HG03565 (cell line): ENCODE results near the gene MSI2.

ENCODE experiments used
- ATAC-seq: cut with Tn5 transposase; IDR thresholded peaks from one replicate; pipeline ENCODE4 v1.9.1; 2021; ENCODE audit warnings: mild to moderate bottlenecking, moderate library complexity; ENCODE audit not compliant: unreplicated experiment

The MSI2 gene

GRCh38 chr17:57559634-57560318, 303.5 kb downstream of the MSI2 start:
- no peak for ATAC-seq

- no peak for ATAC-seq
Observed at GRCh38 chr17:57560319-57560705, 304.0 kb downstream of the MSI2 start.

GRCh38 chr17:57561072-57561861, 304.9 kb downstream of the MSI2 start:
- ATAC-seq = no peak

GRCh38 chr17:57562184-57562698, 305.9 kb downstream of the MSI2 start:
- no peak for ATAC-seq

GRCh38 chr17:57563958-57564357, 307.6 kb downstream of the MSI2 start:
- no peak for ATAC-seq

GRCh38 chr17:57565176-57565575, 308.9 kb downstream of the MSI2 start:
- no peak for ATAC-seq

GRCh38 chr17:57566721-57567120, 310.4 kb downstream of the MSI2 start:
- no peak for ATAC-seq

- ATAC-seq = no peak
Observed at GRCh38 chr17:57567251-57567650, 310.9 kb downstream of the MSI2 start.

- ATAC-seq = no peak
Observed at GRCh38 chr17:57568340-57568739, 312.0 kb downstream of the MSI2 start.

GRCh38 chr17:57569021-57569420, 312.7 kb downstream of the MSI2 start:
- no peak for ATAC-seq

- ATAC-seq = no peak
Observed at GRCh38 chr17:57569853-57570252, 313.5 kb downstream of the MSI2 start.

GRCh38 chr17:57570724-57571344, 314.5 kb downstream of the MSI2 start:
- ATAC-seq = no peak

GRCh38 chr17:57572062-57572461, 315.7 kb downstream of the MSI2 start:
- ATAC-seq = no peak

- no peak for ATAC-seq
Observed at GRCh38 chr17:57572600-57572999, 316.3 kb downstream of the MSI2 start.

- ATAC-seq = no peak
Observed at GRCh38 chr17:57574040-57574513, 317.8 kb downstream of the MSI2 start.

- no peak for ATAC-seq
Observed at GRCh38 chr17:57576744-57577143, 320.4 kb downstream of the MSI2 start.

GRCh38 chr17:57577751-57578607, 321.7 kb downstream of the MSI2 start:
- no peak for ATAC-seq

GRCh38 chr17:57578608-57579225, 322.4 kb downstream of the MSI2 start:
- no peak for ATAC-seq

- ATAC-seq = no peak
Observed at GRCh38 chr17:57579245-57579644, 322.9 kb downstream of the MSI2 start.

- no peak for ATAC-seq
Observed at GRCh38 chr17:57580055-57580739, 323.9 kb downstream of the MSI2 start.
